Measurements from ENCODE around the gene DCAF17. TPM values are rescaled to one million over a fixed set of nuclear protein-coding genes. Genes with fewer than 3 reads are reported as not detected.

DCAF17 gene
- total RNA-seq, 1 donor from 2014 or later: 8.0 TPM

- peak; percentile 53 for DNase-seq (ENCODE audit: low read depth)
- no peak for TF ChIP-seq CTCF (conservative IDR thresholded peaks at IDR 0.05; ENCODE audit: low read depth, low read length)
- no peak overlapping the region for H3K4me3 ChIP-seq (ENCODE audit: low read depth, low read length)
Measured at GRCh38 chr2:171404261-171404660, 29.8 kb upstream of the DCAF17 start.

GRCh38 chr2:171404719-171405118, 29.3 kb upstream of the DCAF17 start:
- DNase-seq (ENCODE audit: low read depth): no peak
- no peak for TF ChIP-seq CTCF (conservative IDR thresholded peaks at IDR 0.05; ENCODE audit: low read depth, low read length)
- H3K4me3 ChIP-seq (ENCODE audit: low read depth, low read length): no peak overlapping the region

DNA sequence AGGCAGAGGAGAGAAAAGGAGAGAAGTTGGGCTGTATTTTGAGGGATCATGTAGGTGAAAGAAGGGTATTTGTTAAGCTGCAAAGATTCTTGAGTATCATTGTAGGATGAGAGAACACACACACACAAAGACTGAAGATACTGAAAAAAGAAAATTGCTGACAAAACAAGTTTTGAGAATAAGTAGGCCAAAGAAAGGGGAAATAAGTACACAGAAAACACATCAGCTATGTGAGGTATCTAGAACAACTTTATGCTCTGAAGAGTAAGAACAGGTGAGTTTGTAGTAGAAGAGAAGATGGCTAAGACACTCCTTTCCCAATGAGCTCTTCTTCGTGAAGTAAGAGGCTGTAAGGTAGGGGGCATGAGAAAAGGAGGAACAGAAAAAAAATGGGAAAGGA, 28.5 kb upstream of the DCAF17 start:
- H3K4me3 ChIP-seq (ENCODE audit: low read depth, low read length): no peak overlapping the region
- no peak for TF ChIP-seq CTCF (conservative IDR thresholded peaks at IDR 0.05; ENCODE audit: low read depth, low read length)
- no peak for DNase-seq (ENCODE audit: low read depth)

DNA sequence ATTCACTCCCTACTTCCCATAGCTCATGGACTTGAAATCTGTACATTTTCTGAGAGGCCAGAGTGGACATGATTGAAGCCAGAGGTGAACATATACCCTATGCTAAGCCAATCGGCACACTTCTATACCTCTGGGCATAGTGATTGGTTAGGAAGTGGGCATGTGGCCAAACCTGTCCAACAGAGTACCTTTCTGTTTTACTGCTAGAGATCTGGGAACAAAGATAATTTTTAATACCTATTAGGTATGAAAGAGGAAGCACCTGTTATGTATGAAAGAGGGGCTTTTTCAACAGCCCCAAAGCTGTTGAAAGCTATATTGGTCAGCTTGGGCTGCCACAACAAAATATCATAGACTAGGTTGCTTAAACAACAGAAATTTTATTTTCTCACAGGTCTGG, 28.0 kb upstream of the DCAF17 start:
- no peak overlapping the region for H3K4me3 ChIP-seq (ENCODE audit: low read depth, low read length)
- no peak for TF ChIP-seq CTCF (conservative IDR thresholded peaks at IDR 0.05; ENCODE audit: low read depth, low read length)
- DNase-seq (ENCODE audit: low read depth): no peak

DNA sequence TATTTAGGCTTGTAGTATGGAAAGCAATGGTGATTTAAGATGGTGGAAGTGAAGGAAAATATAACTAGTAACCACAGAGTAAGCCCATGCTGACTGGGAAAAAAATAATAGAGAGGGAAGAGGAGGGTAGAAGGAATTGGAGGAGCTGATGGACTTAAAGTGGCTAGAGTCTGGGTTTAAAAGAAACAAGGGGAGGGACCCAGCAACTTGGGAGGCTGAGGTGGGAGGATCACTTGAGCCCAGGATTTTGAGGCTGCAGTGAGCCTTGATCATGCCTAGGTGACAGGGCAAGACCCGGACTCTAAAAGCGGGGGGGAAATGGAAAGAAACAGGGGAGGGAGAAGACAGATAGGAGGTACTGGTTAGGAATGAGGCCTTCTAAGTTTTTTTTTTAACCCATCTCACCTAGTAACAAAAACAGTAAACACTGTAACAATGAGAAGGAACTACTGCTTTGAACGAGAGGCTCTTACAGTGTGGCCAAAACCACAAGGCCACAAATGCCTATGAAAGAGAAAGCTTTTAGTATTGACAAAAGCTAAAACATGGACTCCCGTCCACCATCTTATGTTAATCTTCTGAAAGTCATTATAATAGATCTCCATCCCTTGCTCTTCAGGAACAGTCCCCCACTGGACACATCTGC, 26.9 kb upstream of the DCAF17 start:
- TF ChIP-seq CTCF (conservative IDR thresholded peaks at IDR 0.05; ENCODE audit: low read depth, low read length): no peak
- no peak overlapping the region for H3K4me3 ChIP-seq (ENCODE audit: low read depth, low read length)
- no peak for DNase-seq (ENCODE audit: low read depth)

DNA sequence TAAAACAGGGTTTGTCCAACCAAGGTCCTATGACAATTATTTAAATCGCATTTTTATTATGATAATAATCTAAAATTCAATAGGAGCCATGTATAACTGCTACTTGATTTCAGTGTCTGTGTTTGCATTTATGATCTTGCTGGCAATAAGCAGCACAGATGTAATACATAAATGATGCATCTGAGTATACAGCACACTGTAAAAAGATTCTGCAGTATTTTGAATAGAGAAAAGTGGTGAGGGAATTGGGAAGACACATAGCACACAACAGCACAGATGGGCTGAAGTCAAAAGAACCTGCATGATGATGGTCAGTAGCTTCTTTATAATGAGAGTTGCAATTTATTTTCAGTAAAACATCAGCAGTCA, 26.4 kb upstream of the DCAF17 start:
- DNase-seq (ENCODE audit: low read depth): no peak
- H3K4me3 ChIP-seq (ENCODE audit: low read depth, low read length): no peak overlapping the region
- no peak for TF ChIP-seq CTCF (conservative IDR thresholded peaks at IDR 0.05; ENCODE audit: low read depth, low read length)

GRCh38 chr2:171409436-171409971, 24.5 kb upstream of the DCAF17 start:
- H3K4me3 ChIP-seq (ENCODE audit: low read depth, low read length): peak overlapping the region; percentile 25
- no peak for DNase-seq (ENCODE audit: low read depth)
- no peak for TF ChIP-seq CTCF (conservative IDR thresholded peaks at IDR 0.05; ENCODE audit: low read depth, low read length)

All from epithelial cell of proximal tubule (primary cell).